Diencephalon (tissue), 1 donor: ENCODE measurements around the gene PGD. TPM values are rescaled to one million over a fixed set of nuclear protein-coding genes. Genes with fewer than 3 reads are reported as not detected.

Experiments used
- total RNA-seq: library from RNA; depleted of rRNA; stranded (reverse); fragments of >200 nt; gene quantifications from one replicate; pipeline ENCODE4 v1.2.3, GENCODE V29; 2014

Gene PGD
- 124 TPM for total RNA-seq

DNA sequence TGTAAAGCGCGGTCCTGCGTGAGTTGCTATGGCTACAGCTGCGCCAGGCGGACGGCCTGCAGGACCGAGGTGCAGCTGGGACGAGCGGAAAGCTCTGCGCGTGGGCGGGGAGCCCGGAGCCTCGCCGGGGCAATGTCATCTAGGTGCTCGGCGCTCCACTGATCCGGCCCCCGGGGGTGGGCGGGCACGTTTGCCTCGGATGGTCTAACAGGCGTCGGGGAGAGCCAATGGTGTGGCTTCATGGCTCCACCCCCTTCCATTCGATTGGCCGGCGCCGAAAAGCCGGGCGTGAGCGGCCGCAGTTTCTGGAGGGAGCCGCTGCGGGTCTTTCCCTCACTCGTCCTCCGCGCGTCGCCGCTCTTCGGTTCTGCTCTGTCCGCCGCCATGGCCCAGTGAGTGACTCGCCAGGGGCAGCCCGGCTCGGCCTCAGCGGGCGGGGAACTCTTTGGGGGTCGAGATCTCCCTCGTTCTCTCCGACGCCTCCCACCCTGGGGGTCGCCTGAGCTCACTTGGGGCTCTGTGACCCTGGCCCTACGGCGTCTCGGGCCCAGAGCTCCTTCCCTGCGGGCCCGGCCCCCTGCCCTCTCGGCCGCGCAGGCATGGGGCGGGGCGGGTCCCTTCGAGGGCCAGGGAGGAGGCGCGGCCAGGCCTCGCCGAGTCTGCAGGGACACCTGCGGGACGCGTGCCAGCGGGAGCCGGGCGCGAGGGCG lies at the start of gene PGD:
Gene PGD (plus strand): TSS at position 331 of the 710 bp plus-strand sequence. CDS start 54 bp downstream, at position 385.

DNA sequence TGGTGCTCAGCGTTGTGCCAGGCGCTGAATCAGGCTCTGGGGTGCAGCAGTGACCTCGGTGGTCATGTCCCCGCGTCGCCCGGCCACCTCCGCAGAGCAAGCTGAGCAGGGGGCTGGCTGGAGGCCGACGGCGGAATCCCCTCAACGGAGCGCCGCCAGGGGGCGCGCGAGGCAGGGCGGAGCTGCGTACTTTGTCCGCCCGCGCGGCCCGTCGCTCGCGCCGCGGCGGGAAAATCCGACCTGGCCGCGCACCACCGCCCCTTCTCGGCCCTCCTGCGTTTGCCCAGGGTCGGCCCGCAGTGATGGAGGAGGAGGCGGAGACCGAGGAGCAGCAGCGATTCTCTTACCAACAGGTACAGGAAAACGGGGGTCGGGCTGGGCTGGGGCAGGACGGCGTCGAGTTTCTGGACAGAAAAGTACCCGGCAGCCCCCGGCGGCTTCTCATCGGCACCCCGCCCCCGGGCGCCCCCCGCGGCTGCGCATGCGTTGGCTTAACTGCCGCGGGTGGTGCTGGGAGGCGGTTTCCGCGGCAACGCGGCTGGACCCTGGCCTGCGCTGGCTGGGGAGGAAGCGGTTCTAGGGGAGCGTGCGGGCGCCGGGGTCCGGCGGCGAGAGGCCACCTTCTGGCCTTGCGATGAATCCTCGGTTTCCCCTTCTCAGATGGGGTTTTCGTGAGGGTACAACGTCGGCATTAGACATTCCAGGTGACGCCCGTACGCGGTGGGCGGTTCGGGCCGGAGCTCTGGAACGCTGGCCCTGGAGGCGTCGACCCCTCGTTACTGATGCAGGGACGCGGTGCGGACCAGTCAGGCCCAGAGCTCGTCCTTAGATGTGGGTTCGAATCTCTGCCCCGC lies 31.6 kb downstream of the PGD start, which contains the start of gene CENPS:
Gene CENPS (plus strand): TSS at position 218 of the 854 bp plus-strand sequence. CDS start 85 bp downstream, at position 303.

DNA sequence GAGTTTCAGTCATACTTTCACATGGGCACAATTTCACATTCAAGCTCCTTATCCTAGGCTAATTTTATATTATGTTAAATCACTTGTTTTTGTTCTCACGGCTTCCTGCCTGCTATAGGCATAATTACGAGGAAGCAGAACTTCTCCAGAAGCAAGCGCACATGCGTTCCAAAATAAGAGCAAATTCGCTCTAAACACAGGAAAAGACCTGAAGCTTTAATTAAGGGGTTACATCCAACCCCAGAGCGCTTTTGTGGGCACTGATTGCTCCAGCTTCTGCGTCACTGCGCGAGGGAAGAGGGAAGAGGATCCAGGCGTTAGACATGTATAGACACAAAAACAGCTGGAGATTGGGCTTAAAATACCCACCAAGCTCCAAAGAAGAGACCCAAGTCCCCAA lies 50.9 kb downstream of the PGD start, which contains the start of gene CORT:
Gene CORT (plus strand): TSS at position 281 of the 400 bp plus-strand sequence. CDS start 193 bp downstream, outside the sequence.

Other genes with a start within 250 kb of the PGD start
- gene KIF1B, start 188.5 kb upstream of the PGD start, total RNA-seq: 280 TPM
- gene CENPS, start 31.4 kb downstream of the PGD start, total RNA-seq: 13.1 TPM
- 6.7 TPM for gene CORT, start 51.0 kb downstream of the PGD start, total RNA-seq
- gene DFFA, start 73.5 kb downstream of the PGD start, total RNA-seq: 31.8 TPM
- gene PEX14, start 75.9 kb downstream of the PGD start, total RNA-seq: 9.7 TPM